GM21737 (cell line): ENCODE results near the gene XPO5.
"Not testable (repeated sequence)": the region's sequence is repeated elsewhere in the genome, so short reads cannot be mapped to it uniquely, and the experiment has no call there.

Experiments used
- ATAC-seq: cut with Tn5 transposase; IDR thresholded peaks from one replicate; pipeline ENCODE4 v1.9.1; 2021; ENCODE audit warnings: mild to moderate bottlenecking, moderate library complexity; ENCODE audit not compliant: unreplicated experiment

XPO5 gene

DNA sequence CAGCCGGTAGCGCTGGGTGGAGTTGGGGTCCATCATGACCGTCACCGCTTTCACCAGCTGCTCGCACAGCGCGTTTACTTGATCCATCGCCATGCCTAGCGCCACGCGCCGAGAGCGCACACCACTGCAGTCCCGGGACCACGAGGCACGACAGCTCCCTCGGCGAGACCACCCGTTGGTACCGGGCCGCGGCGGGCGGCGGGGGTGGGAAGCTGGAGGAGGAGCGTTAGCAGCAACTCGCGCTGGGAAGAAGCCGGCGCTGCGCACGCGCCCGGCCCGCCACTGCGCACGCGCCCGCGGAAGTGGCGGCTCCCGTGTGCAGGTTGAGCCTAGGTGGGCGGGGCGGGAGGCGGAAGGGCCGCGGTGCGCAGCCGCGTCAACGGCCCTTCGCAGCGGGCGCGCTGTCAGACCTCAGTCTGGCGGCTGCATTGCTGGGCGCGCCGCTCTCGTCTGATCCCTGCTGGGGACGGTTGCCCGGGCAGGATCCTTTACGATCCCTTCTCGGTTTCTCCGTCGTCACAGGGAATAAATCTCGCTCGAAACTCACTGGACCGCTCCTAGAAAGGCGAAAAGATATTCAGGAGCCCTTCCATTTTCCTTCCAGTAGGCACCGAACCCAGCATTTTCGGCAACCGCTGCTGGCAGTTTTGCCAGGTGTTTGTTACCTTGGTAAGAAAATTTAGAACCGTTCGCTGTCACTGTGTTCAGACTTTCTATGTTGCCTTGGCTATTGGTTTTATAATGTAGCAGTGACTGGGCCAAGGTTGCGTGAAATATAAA is at the start of gene XPO5, which contains the start of gene POLH:
TSS of gene XPO5 (minus strand) at position 267 of the 780 bp plus-strand sequence. CDS start at position 93, 174 bp downstream.
TSS of gene POLH (plus strand) at position 414 of the 780 bp plus-strand sequence. CDS start 6,135 bp downstream, outside the sequence.
- peak; percentile 93 for ATAC-seq

DNA sequence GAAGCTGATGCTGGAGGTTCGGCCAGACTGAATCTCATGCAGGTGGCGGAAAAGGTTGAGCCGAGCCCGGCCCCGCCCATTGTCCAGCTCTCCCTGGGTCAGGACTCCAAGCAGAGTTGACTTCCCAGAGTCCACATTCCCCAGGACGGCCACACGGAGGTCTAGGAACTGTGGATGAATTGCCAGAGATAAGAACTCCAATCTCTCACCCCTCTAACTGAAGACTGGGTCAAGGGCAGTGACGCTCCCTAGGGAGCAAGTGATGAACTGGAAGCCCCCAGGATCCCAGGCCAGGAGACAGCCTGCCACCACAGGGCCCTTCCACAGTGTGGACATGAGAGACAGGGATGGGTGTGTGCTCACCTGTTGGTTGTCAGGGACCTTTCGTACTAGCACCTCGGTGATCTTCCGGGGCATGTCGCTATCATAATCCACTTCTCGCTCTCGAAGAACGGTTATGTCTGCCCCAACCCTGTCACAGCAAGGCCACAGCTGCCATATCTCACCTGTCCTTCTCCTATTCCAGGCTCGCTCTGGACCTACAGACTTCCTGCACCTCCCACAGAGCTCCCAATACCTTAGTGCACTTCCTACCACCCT is 49.7 kb upstream of the XPO5 start:
- no peak for ATAC-seq

DNA sequence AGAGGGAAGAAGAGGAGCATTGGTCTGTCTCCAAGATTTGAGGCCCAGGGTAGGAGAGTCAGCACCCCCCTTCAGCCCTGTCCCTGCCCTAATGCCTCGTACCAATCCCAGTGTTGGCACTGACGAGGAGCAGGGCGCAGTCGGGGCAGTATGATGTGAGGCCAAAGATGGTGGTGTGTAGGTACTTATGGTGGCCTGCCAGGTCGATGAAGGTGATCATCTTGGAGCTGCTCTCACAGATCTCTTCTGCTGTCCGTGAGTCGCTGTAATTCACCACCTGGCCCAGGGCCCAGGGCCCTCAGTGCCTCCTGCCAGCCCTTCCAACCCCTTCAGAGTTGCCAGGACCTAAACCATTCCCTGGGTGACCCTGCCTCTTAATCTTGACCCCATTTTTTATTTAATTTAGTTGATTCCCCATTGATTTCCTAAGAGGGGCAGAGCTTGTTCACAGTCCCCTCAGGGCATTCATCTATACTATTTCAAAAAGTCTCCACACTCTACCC is 49.0 kb upstream of the XPO5 start:
- ATAC-seq, result no peak

DNA sequence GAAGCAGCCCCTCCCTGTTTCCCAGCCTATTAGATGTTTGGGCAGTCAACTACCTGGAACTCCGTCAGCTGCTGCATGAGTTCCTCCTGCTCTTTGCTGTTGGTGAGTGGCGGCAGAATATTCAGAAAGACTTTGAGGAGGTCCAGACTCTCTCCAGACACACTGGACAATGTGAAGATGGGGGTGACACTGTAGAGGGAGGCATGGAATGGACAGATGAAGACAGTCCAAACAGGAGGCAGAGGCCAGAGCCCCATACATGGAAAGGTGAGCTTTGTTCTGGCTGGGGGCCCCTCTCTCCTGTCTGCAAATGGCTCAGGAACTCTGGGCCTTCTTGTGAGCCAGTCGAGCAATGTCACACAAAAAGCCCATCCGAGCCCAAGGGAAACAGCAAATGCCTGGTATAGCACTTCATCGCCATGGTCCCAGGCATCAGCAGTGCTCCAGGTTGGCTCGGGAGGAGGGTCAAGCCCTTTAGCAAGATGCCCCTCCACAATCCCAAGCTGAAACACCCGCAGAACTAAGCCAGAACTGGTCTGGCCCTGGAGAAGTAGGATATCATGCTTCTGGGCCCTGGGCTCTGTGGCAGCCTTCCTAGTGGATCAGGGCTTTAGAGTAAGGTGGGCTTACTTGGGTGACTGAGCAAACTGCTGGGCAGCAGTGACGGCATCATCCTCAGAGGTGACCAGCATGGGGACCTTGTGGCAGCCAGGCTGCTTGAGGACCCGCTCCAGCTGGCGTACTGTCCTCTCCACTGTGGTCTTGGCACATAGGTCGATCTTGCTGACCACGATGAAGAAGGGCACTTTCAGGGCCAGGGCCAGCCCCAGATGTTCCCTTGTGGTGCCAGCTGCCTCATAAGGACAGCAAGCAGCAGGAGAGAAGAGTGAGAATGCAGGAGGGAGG is 48.3 kb upstream of the XPO5 start:
- ATAC-seq, result no peak

DNA sequence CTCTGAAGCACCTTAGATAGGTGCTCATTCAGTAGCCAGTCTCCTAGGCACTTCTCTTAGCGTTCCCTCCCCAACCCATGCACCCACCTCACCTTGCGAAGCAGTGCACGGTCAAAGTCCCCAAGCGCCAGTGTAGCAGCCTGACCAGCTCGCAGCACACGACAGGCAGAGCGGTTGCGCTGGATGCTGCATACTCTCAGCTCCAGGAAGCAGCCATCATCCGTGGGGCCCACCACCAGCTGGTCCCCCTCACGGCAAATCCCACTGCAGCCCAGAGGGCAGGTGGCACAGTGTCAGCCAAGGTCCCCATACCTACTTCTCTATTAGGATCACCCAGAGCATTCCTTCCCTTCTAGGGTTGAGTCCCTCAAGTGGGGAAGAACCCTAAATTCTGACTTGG is 46.7 kb upstream of the XPO5 start:
- ATAC-seq, result no peak

DNA sequence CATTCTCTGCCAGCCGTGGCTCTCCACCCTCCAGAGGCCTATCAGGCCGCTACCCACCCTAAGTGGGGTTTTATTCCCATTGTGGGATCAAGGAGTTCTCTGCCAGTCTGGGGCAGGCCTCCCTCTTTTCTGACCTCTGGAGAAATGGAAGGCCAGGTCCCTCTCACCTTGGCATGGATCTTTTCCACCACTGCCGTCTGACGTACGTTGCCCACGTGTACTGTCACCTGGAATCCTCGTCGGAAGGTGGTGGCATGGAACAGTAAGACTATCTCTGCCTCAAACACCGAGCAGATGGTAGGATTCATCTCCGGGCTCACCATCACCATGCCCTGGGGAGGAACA is 46.0 kb upstream of the XPO5 start:
- ATAC-seq, result no peak

DNA sequence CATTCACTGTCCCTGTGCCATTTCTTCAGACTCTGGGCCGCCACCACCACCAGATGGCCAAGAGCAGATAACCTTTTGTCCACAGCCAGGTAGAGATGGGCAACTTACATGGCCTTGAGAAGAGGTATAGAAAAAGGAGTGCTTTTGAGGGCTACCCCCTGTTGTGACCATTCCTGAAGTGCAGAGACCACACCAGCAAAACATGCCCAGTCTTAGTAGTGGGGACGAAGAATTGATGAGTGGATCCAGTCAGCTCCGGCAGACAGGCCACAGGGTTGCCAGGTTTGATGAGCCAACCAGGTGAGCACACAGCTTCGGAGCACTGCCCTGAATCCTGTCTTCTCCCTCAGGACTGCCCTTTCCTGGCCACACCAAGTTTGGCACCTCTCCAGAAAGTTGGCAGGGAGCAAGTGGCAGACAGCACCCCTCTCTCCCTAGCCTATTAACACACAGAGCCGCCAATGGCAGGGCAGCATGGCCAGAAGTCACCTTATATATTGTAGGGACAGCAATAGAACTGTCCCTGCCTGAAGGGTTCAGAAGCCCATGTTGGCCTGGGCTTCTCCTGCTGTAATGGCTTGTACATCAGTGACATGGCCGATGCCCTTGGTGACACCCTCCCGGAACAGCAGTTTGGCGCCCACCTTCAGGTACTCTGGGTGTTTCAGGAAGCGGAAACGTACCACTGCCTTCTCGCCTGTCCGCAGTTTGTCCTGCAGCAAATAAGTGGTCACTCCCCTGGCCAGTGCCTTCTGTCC is 45.4 kb upstream of the XPO5 start:
- no peak for ATAC-seq

DNA sequence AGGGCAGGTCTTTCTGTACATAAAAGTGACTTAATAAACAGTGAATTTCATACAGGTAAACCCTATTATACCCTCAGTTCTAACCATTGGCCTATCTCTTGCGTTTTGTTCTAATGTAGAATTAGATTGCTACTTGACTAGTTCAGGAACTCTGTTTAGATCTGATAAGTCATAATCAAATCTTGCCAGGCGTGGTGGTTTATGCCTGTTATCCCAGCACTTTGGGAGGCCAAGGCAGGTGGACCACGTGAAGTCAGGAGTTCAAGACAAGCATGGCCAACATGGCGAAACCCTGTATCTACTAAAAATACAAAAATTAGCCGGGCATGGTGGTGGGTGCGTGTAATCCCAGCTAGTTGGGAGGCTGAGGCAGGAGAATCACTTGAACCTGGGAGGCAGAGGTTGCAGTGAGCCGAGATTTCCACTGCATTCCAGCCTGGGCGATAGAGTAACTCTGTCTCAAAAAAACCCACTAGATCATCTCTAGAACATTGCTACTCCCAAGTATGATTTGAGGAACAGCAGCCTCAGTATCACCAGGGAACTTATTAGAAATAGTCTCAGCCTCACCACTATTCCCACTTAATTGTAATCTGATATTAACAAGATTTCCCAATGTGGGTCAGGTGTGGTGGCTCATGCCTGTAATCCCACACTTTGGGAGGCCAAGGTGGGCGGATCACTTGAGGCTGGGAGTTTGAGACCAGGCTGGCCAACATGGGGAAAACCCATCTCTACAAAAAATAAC is 41.1 kb upstream of the XPO5 start:
- no peak for ATAC-seq

DNA sequence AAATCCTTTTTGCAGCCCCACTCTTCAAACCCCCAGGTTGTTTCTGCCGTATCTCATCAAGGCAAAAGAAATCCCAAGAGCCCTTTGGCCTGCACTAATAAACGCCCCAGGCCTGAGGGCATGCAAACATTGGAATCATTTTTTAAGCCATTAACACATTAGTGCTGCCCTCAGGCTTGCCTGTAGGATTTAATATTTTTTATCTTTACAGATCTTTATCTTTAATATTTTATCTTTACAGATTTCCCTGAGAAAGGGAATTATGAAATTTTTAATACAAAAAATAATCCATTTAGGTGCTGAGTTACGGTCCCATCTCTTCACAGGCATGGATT is 38.5 kb upstream of the XPO5 start:
- no peak for ATAC-seq

DNA sequence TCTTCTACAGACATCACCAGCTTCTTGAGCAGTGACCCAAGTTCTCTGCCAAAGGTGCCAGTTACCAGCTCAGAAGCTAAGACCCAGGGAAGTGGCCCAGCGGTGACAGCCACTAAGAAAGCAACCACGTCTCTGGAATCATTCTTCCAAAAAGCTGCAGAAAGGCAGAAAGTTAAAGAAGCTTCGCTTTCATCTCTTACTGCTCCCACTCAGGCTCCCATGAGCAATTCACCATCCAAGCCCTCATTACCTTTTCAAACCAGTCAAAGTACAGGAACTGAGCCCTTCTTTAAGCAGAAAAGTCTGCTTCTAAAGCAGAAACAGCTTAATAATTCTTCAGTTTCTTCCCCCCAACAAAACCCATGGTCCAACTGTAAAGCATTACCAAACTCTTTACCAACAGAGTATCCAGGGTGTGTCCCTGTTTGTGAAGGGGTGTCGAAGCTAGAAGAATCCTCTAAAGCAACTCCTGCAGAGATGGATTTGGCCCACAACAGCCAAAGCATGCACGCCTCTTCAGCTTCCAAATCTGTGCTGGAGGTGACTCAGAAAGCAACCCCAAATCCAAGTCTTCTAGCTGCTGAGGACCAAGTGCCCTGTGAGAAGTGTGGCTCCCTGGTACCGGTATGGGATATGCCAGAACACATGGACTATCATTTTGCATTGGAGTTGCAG is 38.0 kb upstream of the XPO5 start:
- ATAC-seq, result no peak

DNA sequence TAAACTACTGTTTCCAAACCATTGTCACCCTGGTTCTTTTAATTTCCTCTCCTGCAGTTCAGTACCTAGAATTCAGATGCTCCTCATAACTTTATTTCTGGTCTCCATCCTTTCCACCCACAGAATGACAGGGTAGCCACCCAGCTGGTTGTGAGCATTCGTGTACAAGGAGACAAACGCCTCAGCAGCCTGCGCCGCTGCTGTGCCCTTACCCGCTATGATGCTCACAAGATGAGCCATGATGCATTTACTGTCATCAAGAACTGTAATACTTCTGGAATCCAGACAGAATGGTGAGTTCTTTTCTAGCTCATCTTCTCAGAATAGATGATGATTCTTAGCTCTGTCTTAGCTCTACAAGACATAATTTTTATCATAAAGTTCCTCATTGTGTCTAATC is 34.6 kb upstream of the XPO5 start:
- no peak for ATAC-seq

DNA sequence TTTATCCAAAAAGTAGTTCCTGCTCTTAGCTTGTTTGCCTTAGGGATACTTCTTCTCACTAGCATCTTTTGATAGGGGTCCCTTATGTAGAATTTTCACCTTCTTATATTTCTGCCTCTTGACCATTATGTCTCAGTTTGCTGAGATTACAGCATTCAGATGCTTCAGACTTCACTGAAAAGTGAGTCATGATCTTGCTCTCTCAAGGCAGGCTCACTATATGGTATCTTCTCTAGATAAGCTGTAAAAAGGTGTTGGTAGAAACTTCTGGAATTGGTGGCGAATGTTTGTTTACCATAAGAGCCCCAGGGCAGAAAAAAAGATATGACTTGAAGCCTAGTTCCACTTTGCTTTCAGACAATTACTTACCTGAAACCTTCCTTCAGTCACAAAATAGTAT is 33.6 kb upstream of the XPO5 start:
- ATAC-seq, result no peak

DNA sequence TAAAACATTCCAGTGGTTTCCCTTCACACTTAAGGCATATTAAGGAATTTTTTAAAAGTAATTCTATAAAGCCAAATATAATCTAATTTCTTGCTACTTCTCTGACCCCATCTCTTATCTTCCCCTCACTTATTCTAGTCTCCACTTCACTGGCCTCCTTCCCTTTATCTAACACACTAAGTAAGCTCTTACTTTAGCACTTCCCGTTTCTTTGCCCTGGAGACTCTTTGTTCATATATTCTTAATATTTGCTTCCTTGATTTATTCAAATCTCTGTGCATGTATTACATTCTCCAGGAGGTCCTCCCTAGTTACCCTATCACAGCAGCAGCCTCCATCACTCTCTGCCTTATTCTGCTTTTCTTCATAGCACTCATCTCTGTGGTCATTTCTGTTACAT is 33.0 kb upstream of the XPO5 start:
- ATAC-seq, result no peak

DNA sequence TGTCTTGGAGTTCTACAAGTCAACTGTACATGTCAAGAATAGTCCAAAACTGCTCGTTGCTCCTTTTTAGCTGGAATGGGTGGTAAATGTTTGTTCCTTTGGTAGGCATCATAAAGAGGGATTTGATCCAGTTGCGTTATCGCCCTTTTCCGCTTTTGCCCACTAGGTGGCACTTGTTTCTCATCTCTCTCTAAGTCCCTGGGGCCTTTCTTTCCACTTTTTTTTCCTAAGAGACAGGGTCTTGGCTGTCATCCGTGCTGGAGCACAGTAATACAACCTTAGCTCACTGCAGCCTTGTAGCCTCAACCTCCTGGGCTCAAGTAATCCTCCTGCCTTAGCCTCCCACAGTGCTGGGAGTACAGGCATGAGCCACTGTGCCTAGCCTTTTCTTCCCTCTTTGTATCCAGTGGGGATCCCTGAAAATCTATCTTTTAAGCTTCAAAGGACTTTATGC is 32.5 kb upstream of the XPO5 start:
- ATAC-seq, result no peak

DNA sequence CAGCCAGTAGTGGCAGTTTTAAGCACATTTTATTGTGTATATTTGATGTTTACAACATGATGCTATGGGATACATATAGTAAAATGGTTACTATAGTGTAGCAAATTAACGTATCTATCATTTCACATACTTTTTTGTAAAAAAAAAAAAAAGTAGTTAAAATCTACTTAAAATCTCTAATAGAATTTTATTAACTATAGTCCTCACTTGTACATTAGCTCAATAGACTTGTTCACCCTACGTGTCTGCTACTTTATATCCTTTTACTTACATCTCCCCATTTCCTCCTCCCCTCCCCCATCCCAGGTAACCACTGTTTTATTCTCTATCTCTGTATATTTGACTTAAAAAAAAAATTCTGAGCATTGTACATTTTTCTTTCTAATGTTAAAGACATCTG is 30.2 kb upstream of the XPO5 start:
- ATAC-seq, result no peak

DNA sequence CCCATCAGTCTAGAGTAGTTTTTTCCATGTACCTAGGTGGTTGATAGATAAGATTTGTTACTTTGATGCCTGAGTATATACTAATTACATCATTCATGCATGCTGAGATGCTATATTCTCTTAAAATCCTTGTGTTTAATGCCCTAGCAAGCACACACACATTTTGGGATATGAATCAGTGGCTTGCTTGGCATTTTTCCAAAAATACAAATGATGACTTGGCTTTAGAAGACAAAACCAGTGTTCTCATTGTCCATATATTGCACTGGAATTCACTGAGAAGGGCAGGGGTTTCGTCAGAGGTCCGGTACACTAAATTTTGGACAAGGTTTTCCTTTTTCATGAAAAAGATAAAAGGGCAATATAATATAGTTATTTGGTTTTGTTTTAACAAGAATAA is 28.3 kb upstream of the XPO5 start:
- ATAC-seq, result no peak

DNA sequence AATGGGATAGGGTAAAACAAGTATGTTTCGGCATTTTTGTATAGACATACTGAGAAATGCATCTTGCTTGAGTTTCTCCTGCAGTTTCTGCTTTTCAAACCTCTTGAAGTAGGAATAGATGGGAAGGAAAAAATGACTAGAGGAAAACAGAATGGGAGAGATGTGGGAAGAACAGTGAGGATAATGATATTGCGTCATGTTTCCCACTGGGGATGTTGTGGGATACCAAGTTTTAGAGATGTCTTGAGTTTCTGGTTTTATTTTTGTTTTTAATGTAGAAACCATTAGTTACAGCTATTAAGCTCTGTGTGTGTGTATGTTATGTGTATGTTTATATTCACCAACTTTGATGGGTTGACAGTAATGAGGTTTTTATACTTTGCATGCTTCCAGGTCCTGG is 24.8 kb upstream of the XPO5 start:
- no peak for ATAC-seq

DNA sequence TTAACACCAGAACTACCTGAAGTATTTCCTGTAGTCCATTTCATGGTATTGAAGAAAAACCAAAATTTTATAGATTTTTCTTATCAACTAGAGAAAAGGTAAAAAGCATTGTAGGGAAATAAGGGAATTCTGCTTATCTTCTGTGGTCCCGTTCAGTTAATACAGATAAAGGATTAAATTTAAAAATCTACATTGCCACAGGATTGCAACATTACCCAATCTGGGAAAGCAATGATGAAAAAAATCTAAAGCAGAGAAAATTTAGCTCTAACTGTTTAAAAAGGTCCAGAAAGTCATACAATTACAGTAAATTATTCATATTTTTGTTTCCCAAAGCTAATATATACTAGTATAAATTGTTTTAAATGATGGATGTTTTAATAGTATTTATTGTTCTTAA is 18.1 kb upstream of the XPO5 start:
- ATAC-seq, result no peak

DNA sequence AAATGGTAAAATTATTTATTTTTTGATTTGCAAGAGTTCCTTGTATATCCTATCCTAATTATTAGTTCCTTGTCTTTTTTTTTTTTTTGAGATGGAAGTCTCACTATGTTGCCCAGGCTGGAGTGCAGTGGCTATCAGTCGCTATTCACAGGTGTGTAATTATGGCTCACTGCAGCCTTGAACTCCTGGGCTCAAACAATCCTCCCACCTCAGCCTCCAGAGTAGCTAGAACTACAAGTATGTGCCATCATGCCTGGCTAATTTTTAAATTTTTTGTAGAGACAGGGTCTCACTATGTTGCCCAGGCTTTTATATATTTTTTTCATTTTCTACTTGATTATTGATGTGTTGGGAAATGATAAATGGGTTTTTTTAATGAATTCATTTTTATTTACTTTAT is 13.7 kb upstream of the XPO5 start:
- ATAC-seq, result not testable (repeated sequence)

DNA sequence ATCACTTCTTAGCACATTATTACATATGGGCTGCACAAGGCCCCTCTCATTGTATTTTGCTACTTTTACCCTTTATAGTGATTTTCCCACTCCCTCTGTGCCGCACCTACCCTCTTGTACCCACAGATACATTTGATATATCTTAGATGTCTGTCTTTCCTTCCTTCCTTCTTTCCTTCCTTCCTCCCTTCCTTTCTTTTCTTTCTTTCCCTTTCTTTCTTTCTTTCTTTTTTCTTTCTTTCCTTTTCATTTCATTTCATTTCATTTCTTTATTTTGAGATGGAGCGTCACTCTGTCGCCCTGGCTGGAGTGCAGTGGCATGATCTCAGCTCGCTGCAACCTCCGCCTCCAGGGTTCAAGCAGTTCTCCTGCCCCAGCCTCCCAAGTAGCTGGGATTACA is 12.4 kb upstream of the XPO5 start:
- no peak for ATAC-seq
